Superior temporal gyrus (tissue), 1 donor: ENCODE measurements around the gene C9orf43.
"Not testable (repeated sequence)": the region's sequence is repeated elsewhere in the genome, so short reads cannot be mapped to it uniquely, and the experiment has no call there.

Experiments
- DNase-seq: peaks from one replicate; pipeline ENCODE4 v3.0.0-alpha.2; 2016; ENCODE audit errors: extremely low spot score

Gene C9orf43

GRCh38 chr9:113416149-113416721, 5.7 kb downstream of the C9orf43 start:
- no peak for DNase-seq

GRCh38 chr9:113417370-113417769, 6.8 kb downstream of the C9orf43 start:
- DNase-seq = no peak

DNA sequence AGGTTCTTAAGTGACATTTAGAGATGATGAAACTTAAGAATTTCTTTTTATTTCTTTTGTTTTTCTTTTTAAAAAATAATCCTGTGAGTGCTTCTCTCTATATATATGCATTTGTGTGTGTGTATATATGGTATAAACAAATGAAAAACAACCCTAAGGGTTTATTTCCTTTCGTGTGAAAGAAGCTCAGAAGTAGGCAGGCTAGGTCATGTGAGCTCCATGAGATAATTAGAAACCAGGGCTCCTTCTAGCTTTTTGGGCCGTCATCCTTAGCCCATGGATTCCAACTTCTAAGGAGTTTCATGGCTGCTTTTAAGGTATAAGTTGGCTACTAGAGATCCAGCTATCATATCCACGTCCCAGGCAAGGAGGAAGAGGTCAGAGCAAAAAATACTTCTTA, 11.2 kb downstream of the C9orf43 start:
- no peak for DNase-seq

- DNase-seq = no peak
Observed at GRCh38 chr9:113425072-113425471, 14.5 kb downstream of the C9orf43 start.

GRCh38 chr9:113426701-113427100, 16.2 kb downstream of the C9orf43 start:
- no peak for DNase-seq

DNA sequence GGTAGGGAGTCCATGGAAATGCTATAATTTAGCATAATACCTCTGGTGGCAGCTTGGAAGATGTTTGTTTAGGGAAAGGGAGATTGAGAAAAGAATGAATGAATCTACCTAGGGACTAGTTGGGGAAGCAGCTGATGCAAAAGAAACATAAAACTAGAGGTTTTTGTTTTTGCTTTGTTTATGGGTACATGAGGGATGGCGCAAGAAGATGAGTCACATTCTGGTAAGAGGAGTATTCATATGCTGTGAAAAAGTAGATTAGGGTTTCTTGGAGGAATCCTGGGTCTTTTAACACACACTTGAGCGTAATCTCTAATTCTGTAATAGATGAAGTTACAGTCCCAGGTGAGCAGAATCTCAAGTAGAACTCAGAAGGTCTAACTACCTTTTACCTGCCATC, 17.1 kb downstream of the C9orf43 start:
- DNase-seq = no peak

GRCh38 chr9:113428062-113428615, 17.6 kb downstream of the C9orf43 start:
- DNase-seq = no peak

DNA sequence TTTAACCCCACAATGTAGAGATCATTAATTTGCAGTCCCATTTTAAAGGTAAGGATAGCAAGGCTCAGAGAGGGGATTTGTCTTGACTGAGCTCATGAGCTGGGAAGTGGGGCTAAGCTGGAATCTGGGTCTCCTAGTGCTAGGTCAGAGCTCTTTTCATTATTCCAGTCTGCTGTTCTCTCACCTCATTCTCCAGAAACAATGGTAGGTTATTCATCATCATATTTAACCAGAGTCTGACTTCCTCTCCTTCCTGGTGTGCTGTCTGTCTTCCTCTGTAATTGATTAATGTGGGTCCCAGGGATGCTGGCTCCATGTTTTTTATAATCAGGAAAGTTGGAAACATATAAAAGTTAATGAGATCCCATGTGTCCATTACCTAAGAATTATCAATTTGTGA, 20.6 kb downstream of the C9orf43 start:
- DNase-seq = no peak

GRCh38 chr9:113436728-113437515, 26.4 kb downstream of the C9orf43 start:
- no peak for DNase-seq

DNA sequence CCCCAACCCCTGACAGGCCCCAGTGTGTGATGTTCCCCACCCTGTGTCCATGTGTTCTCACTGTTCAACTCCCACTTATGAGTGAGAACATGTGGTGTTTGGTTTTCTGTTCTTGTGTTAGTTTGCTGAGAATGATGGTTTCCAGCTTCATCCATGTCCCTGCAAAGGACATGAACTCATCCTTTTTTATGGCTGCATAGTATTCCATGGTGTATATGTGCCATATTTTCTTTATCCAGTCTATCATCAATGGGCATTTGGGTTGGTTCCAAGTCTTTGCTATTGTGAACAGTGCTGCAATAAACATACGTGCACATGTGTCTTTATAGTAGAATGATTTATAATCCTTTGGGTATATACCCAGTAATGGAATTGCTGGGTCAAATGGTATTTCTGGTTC, 27.2 kb downstream of the C9orf43 start:
- not testable (repeated sequence) for DNase-seq

GRCh38 chr9:113444736-113445135, 34.2 kb downstream of the C9orf43 start:
- no peak for DNase-seq

DNA sequence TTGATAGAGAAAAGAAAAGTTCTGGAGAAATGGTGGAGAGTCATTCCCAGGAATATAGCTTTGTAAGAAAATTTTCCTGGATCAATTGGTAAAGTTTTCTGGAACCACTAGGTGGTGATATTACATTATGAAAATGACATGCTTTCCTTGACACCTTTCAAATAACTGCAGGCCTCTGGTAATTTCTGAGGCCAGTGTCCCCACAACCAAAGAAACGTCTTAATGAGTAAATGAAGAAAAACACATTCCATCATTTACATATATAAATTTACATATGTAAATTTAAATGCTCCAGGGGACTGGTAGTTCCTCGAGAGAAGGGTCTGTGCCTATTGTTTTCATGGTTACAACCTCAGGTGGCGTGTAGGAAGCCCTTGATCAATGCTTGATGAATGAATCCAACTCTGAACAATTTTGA, 35.8 kb downstream of the C9orf43 start:
- peak; percentile 94 for DNase-seq

- DNase-seq = no peak
Observed at GRCh38 chr9:113449376-113449775, 38.8 kb downstream of the C9orf43 start.

DNA sequence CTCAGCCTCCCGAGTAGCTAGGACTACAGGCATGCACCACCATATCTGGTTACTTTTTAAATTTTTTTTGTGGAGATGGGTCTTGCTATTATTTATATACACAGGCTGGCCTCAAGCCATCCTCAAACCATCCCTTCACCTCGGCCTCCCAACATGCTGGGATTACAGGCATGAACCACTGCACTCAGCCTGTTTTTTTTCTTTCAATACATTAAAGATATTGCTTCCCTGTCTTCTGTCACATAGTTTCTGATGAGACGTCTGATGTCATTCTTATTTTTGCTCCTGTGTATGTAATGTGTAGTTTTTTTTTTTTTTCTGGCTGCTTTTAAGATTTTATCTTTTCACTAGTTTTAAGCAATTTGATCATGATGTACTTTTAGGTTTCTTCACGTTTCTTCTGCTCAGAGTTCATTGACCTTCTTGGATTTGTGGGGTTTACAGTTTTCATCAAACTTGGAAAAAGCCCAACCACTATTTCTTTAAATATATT, 41.6 kb downstream of the C9orf43 start:
- no peak for DNase-seq

- peak; percentile 22 for DNase-seq
Observed at GRCh38 chr9:113454914-113455761, 44.6 kb downstream of the C9orf43 start.

DNA sequence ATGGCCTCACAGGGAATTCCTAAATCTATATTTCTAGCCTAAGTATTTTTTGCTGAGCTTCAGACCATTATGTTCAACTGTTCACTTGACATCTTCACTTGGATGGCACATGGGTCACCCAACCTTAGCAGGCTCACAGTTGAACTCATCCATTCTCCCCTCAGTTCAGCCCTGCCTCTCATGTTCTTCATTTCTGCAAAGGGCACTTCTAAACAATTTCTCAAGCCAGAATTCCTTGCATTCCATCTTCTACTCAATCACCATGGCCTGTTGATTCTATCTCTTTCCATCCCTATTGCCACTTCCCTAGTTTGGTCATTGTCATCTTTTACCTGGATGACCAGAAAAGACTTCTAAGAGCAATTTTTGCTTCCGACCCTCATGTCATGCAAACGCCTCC, 45.7 kb downstream of the C9orf43 start:
- no peak for DNase-seq

DNA sequence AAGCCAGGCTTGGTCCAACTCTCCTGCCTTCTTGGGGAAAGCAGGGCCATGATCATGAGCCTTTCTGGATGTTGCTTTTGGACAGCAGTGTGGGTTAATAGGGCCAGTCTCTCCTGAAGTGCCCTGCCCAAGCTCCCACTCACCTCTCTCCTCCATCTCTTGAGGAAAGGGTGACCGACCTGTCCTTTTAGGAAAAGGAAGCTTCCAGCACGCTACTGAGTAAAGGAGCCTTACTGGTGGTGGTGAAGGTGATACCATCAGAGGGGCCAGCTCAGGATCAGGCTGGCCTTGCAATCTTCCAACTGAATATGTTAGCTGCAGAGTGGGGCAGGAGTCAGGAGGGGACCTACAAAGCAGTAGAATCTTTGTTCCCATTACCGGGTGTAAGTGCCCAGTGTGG, 50.7 kb downstream of the C9orf43 start:
- DNase-seq = no peak

GRCh38 chr9:113461943-113462342, 51.4 kb downstream of the C9orf43 start:
- DNase-seq = no peak

GRCh38 chr9:113462781-113463286, 52.3 kb downstream of the C9orf43 start:
- peak; percentile 26 for DNase-seq

- DNase-seq = no peak
Observed at GRCh38 chr9:113463418-113464285, 53.1 kb downstream of the C9orf43 start, which contains the start of gene RGS3. Gene RGS3 (plus strand): TSS chr9:113463727. CDS start chr9:113463803, 76 bp downstream.

DNA sequence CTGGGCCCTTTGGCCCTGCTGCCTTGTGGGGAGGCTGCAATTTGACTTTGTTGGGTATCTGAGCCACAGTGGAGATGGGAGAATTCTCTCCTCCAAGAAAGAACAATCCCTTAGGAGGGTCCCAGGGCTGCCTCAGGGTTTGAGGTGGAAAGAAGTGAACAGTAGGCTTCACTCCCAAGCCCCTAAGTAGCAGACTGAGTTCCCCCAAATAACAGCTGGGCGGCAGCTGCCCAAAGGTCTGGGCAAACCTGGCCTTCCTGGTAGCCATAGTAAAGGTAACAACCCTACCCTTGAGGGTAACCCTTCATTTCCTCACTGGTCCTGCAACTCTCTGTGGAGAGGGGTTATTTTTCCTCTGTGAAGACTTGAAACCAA, 53.7 kb downstream of the C9orf43 start:
- DNase-seq = no peak
